SU-DHL-6 (cell line): ENCODE results near the gene RASD1.

Experiments used
- H2AFZ ChIP-seq: fragments of 200-600 bp; sonication (generic); 2 replicates; pipeline ENCODE4 v1.6.1; 2014; ENCODE audit warnings: low read depth, mild to moderate bottlenecking, moderate library complexity, mixed read lengths, antibody characterized with exemption, low read length; ENCODE audit not compliant: severe bottlenecking
- H3F3A ChIP-seq: fragments of 200-600 bp; shearing (Covaris generic); 2 replicates; pipeline ENCODE4 v1.6.0; 2016; ENCODE audit warnings: antibody characterized with exemption, mild to moderate bottlenecking; ENCODE audit not compliant: insufficient read depth
- H3K27ac ChIP-seq: fragments of 200-600 bp; sonication (generic); 2 replicates; pipeline ENCODE4 v1.5.1; 2016; ENCODE audit warnings: low read depth, mild to moderate bottlenecking, low read length, moderate library complexity, mixed read lengths
- H3K27me3 ChIP-seq: fragments of 200-600 bp; sonication (generic), shearing (Covaris generic); 2 replicates; pipeline ENCODE4 v1.6.0; 2014; ENCODE audit warnings: mild to moderate bottlenecking, low read length
- H3K36me3 ChIP-seq: fragments of 200-600 bp; sonication (generic); 2 replicates; pipeline ENCODE4 v1.6.1; 2014; ENCODE audit warnings: mild to moderate bottlenecking, low read length, mixed read lengths
- H3K4me2 ChIP-seq: fragments of 300-600, 200-600 bp; shearing (Covaris generic), sonication (generic); 2 replicates; pipeline ENCODE4 v1.6.0; 2014; ENCODE audit warnings: low read length, low read depth, mild to moderate bottlenecking; ENCODE audit not compliant: poor library complexity, severe bottlenecking
- H3K4me3 ChIP-seq: fragments of 200-600 bp; sonication (generic); 2 replicates; pipeline ENCODE4 v1.5.1; 2014; ENCODE audit warnings: antibody characterized with exemption, low read length, mild to moderate bottlenecking, mixed read lengths; ENCODE audit not compliant: insufficient read depth, poor library complexity, severe bottlenecking
- H3K79me2 ChIP-seq: fragments of 200-600 bp; sonication (generic); 2 replicates; pipeline ENCODE4 v1.6.1; 2014; ENCODE audit warnings: mild to moderate bottlenecking, low read length, moderate library complexity; ENCODE audit not compliant: insufficient read depth
- H3K9ac ChIP-seq: fragments of 200-600 bp; sonication (generic); 2 replicates; pipeline ENCODE4 v1.7.0; 2014; ENCODE audit warnings: mild to moderate bottlenecking, low read length
- H3K9me2 ChIP-seq: fragments of 200-600 bp; sonication (generic); replicated peaks from 2 replicates; pipeline ENCODE4 v1.6.1; 2014; ENCODE audit warnings: low read length; ENCODE audit not compliant: insufficient read depth
- H3K9me3 ChIP-seq: fragments of 200-600 bp; sonication (generic); 2 replicates; pipeline ENCODE4 v1.6.1; 2014; ENCODE audit warnings: low read length, mixed read lengths; ENCODE audit not compliant: insufficient read depth
- H4K20me1 ChIP-seq: fragments of 200-600 bp; sonication (generic); 2 replicates; pipeline ENCODE4 v1.6.1; 2014; ENCODE audit warnings: low read depth, mild to moderate bottlenecking, antibody characterized with exemption, low read length, moderate library complexity, mixed read lengths
- CTCF ChIP-seq: fragments of 200-600 bp; sonication (generic); IDR thresholded peaks from one replicate; pipeline ENCODE4 v1.5.1; 2017; ENCODE audit warnings: antibody characterized with exemption, mild to moderate bottlenecking, low read length, moderate library complexity; ENCODE audit not compliant: insufficient read depth, poor library complexity, severe bottlenecking
- EZH2phosphoT487 ChIP-seq: fragments of 200-600 bp; sonication (generic), shearing (Covaris generic); conservative IDR thresholded peaks from 2 replicates; pipeline ENCODE4 v1.6.1; 2018; ENCODE audit warnings: mild to moderate bottlenecking, antibody characterized with exemption, low read length, moderate library complexity, mixed read lengths

The RASD1 gene

GRCh38 chr17:17519886-17520285, 23.7 kb upstream of the RASD1 start:
- Histone ChIP-seq H3K9ac (no peak overlapping the region), H3K4me3 (no peak overlapping the region), H3K9me2 (no peaks in the 10 kb centered on the region), H3K36me3 (no peaks in the 10 kb centered on the region), H3K27ac (no peak overlapping the region), H3K27me3 (no peaks in the 10 kb centered on the region), H4K20me1 (no peaks in the 10 kb centered on the region), H2AFZ (no peak overlapping the region), H3F3A (no peaks in the 10 kb centered on the region), H3K79me2 (no peaks in the 10 kb centered on the region), H3K9me3 (no peaks in the 10 kb centered on the region), H3K4me2 (no peak overlapping the region)
- no peak for TF ChIP-seq CTCF
- no peak for TF ChIP-seq EZH2phosphoT487

- Histone ChIP-seq H3K4me3 (no peak overlapping the region), H4K20me1 (no peaks in the 10 kb centered on the region), H3K79me2 (no peaks in the 10 kb centered on the region), H3K9me3 (no peaks in the 10 kb centered on the region), H3K27ac (no peak overlapping the region), H3K36me3 (no peaks in the 10 kb centered on the region), H3K27me3 (no peaks in the 10 kb centered on the region), H3K4me2 (no peak overlapping the region), H3F3A (no peaks in the 10 kb centered on the region), H2AFZ (no peak overlapping the region), H3K9me2 (no peaks in the 10 kb centered on the region), H3K9ac (no peak overlapping the region)
- no peak for TF ChIP-seq CTCF
- TF ChIP-seq EZH2phosphoT487 = no peak
These were observed 22.8 kb upstream of the RASD1 start for GRCh38 chr17:17518951-17519350.

- H3K27me3 ChIP-seq = no peaks in the 10 kb centered on the region
- H3K79me2 ChIP-seq = no peaks in the 10 kb centered on the region
- no peak overlapping the region for H3K27ac ChIP-seq
- H3K9me3 ChIP-seq = no peaks in the 10 kb centered on the region
- no peak overlapping the region for H3K4me3 ChIP-seq
- H3K9ac ChIP-seq = no peak overlapping the region
- no peaks in the 10 kb centered on the region for H3K9me2 ChIP-seq
- H3K36me3 ChIP-seq = no peaks in the 10 kb centered on the region
- H4K20me1 ChIP-seq = no peaks in the 10 kb centered on the region
- no peak overlapping the region for H2AFZ ChIP-seq
- TF ChIP-seq CTCF (no peak), EZH2phosphoT487 (no peak)
- no peak overlapping the region for H3K4me2 ChIP-seq
- no peaks in the 10 kb centered on the region for H3F3A ChIP-seq
These were observed 21.8 kb upstream of the RASD1 start for GRCh38 chr17:17518014-17518413.
